Measurements from ENCODE around the gene ERAP2.
"Not testable (repeated sequence)": the region's sequence is repeated elsewhere in the genome, so short reads cannot be mapped to it uniquely, and the experiment has no call there.

The ERAP2 gene

DNA sequence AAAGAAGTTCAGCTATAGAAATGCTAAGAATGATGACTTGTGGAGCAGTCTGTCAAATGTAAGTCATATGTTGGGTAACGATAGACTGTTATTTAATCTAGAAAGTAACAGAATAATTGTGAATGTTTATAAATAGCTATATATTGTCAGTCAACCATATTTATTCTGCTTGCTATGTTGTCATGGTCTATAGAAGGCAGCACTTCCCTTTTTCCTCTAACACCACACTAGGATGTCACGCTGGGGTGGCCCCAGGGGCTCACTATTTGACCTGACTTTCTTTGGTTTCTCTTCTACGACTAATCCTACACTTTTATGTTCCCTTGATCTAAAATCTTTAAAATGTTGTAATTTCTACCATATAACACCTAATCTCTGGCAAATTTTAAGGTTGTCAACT lies 20.5 kb downstream of the ERAP2 start:
- DNase-seq (ENCODE audit: low read depth in 2 of 2, low spot score in 1 of 2) = no peak

DNA sequence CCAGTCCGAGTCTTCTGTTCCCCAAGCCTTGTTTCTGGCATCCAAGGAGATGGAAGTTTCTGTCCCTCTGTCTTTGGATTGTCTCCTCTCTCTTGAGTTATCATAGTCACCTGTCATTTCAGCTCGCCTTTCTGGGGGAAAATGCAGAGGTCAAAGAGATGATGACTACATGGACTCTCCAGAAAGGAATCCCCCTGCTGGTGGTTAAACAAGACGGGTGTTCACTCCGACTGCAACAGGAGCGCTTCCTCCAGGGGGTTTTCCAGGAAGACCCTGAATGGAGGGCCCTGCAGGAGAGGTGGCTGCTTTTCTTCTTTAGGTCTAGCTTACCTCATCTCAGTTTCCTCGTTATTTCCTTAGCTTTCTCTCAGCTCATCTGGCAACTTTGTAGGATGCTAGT lies 25.1 kb downstream of the ERAP2 start:
- DNase-seq (ENCODE audit: low read depth in 2 of 2, low spot score in 1 of 2) = no peak

DNA sequence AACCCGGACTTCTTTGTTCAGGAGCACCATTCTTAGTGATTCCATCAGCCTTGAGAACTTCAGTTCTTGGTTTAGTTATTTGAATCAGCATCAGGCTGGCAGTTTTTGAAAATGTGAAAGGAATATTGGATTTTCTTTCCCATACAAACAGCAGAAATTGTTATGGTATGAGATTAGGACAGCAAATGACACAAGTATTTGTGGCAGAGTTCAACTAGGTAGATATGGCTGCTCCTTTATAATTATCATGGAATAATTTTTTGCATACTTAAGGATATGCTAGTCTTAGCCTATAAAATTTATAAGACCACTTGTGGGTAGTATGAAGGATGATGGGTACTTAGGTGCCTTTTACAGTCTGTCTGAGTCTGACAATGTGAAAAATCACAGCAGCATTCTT lies 25.5 kb downstream of the ERAP2 start:
- DNase-seq (ENCODE audit: low read depth in 2 of 2, low spot score in 1 of 2) = no peak

DNA sequence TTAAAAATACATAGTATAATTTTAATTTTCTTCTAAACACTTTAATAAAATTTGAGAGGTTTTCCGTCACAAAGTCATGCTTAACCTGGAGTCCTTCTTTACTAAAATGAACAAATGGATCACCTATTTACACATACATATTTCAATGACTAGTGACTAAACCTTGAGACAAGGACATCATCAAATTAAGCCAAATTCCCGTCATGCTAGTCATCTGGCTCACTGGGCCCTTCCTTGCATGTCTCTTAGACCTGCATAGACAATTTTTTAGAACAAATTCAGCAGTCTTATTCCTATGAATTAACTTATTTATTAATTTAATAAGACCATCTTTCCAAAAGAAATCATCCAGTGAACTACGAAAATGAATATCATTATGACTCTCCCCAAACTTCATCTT lies 26.6 kb downstream of the ERAP2 start:
- no peak for DNase-seq (ENCODE audit: low read depth in 2 of 2, low spot score in 1 of 2)

DNA sequence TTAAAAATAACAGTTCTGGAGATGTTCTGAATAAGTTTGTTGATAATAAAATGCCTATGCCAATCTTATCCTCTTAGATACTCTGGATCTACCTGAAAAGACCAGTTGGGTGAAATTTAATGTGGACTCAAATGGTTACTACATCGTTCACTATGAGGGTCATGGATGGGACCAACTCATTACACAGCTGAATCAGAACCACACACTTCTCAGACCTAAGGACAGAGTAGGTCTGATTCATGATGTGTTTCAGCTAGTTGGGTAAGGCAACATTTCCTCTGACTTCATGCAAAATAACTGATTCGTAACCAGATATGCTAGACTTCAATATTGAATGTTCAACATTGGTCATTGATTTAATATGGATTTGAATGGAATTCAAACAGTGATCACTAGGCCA lies 27.0 kb downstream of the ERAP2 start:
- no peak for DNase-seq (ENCODE audit: low read depth in 2 of 2, low spot score in 1 of 2)

DNA sequence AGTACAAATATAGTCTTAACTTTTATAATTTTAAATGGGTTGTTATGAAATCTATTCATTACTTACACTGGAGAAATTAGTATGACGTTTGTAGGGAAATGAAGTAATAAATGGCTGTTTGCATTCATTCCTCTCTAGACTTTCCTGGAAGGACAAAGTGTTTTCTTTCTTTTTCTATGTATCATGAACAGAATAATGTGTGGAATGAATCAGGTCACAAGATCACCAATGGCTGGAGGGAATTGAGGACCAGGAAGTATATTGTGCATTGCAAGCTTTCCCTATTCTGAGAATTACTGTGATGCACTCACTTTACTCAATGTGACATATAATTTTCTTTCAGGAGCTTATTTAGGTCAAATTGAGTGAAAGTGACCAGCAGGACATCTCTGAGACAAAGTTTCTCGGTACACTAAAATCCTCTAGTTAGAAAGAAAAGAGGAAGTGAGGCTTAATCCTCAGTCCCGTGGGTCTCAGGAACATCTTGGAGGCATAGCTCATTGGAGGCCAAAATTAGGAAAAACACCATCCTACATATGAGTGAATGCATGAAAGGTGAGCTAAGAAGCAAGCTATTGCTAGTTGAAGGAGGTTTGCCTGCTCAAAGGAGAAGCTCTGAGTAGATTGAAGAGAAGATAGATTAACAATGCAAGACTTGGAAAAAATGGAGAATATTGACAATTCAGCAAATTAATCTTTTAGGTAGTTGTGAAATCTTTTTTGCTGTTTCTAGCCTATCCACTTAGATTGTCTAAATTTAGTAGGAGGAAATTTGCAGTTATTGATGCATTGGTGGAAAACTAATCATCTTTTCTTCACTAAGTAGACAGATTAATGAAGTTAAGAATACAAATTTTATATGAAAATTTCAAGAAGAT lies 28.0 kb downstream of the ERAP2 start:
- DNase-seq (ENCODE audit: low read depth in 2 of 2, low spot score in 1 of 2) = no peak

DNA sequence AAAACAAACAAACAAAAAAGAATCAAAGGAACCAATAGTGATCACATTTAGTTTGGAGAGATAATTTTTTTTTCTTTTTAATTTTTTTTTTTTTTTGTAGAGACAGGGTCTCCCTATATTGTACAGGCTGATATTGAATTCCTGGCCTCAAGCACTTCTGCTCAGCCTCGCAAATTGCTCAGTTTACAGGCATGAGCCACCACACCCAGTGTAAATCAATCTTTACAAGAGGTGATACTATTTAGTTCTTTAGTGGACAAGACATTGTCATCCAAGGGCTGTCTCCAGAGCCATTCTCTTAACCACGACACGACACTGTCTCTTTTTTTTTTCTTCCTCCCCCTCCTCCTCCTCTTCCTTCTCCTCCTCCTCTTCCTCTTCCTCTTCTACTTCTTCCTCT lies 29.6 kb downstream of the ERAP2 start:
- DNase-seq (ENCODE audit: low read depth in 2 of 2, low spot score in 1 of 2) = no peak

DNA sequence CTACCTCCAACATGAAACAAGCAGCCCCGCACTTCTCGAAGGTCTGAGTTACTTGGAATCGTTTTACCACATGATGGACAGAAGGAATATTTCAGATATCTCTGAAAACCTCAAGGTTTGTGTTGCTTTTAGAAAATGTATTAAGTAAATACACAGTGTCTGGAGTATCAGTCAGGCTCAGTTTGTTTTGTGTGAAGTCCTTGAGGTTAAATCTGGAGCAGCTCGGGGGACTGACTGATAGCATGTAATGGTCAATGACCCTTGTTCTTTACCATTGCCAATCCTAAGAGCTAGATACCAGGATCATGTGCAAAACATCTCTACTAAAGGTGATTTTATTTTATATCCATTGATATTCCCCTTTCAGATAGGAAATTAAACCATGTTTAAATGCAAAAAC lies 32.7 kb downstream of the ERAP2 start:
- no peak for DNase-seq (ENCODE audit: low read depth in 2 of 2, low spot score in 1 of 2)

DNA sequence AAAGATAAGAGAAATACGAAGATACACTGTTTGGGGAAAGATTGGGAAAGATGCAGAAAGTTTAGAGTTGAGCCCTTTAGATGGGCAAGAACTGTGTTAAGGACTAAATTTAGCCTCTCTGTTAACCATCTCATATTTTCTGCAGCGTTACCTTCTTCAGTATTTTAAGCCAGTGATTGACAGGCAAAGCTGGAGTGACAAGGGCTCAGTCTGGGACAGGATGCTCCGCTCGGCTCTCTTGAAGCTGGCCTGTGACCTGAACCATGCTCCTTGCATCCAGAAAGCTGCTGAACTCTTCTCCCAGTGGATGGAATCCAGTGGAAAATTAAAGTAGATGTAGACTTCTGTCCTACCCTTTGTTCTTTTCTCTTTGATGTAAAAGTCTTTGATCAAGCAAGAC lies 33.1 kb downstream of the ERAP2 start:
- DNase-seq (ENCODE audit: low read depth in 2 of 2, low spot score in 1 of 2) = no peak

DNA sequence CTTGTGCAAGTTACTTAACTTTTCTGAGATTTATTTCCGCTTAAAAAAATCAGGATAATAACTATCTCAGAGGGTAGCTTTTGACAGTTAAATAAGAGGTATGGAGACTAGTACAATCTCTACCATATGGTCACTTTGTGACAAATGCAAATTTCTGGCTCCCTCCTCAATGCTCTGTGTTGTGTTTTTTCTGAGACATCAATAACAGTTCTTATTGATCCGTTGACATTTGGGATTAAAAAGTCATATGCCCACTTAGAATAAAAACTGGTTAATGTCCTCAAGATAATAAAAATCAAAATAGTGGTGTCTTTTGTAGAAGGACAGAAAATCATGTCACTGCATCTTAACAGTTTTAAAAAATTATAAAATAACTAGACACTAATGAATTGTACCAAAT lies 34.8 kb downstream of the ERAP2 start:
- DNase-seq (ENCODE audit: low read depth in 2 of 2, low spot score in 1 of 2) = no peak

DNA sequence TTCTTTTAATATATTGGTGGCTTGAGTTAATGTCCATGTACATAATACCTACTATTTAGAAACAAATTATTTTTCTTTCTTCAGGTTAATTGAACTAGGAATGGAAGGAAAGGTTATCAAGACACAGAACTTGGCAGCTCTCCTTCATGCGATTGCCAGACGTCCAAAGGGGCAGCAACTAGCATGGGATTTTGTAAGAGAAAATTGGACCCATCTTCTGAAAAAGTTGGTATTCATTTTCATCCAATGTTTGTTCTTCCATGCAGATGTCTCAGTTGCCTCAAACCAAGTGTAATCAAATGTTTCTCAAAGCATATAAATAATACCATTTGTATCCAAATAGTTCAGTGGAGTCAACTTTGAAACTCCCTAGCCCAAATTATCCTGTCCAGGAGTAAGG lies 36.9 kb downstream of the ERAP2 start:
- no peak for DNase-seq (ENCODE audit: low read depth in 2 of 2, low spot score in 1 of 2)

DNA sequence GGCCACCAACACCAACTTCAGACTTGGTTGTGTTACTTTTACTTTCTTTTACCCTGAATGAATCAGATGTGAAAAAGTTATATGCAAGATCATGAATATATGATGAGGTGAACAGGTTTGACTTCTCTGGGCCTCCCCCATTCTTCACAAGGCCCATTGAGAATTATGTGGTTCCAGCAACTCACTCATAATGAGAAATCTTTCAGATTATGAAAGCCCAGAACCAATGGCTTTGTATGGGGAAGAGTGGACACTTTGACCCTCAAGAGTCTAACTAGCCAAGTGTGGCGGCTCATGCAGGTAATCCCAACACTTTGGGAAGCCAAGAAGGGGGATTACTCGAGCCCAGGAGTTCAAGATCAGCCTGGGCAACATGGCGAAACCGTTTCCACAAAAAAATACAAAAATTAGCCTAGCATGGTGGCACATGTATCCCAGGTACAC lies 43.5 kb downstream of the ERAP2 start:
- no peak for DNase-seq (ENCODE audit: low read depth in 2 of 2, low spot score in 1 of 2)

DNA sequence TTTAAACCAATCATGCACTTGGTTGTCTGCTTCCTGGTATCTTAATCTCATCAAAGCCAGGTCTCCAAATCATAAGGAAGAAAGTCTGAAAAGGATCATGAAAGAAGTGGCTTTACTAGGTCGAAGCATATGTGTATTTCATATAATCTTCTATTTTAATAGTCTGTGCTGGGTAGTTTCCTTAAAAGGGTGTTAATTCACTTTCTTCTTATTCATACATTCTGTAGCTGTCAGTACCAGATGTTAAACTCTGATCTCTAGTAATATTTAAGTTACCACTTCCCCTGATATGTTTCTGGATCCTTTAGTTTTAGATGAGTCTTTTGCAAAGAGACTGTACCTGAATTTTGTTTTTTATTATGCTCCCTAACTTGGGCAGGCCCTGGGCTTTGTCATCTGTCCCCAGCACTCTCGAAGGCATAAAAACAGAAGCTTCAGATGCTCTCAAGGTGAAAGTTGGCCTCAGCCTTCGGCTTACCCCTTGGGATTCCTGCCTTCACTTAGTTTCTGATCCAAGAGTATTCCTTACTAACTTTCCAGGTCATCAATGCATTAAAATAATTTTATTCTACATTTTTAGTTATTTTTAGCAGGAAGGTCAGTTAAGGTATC lies 44.5 kb downstream of the ERAP2 start:
- DNase-seq (ENCODE audit: low read depth in 2 of 2, low spot score in 1 of 2) = no peak

DNA sequence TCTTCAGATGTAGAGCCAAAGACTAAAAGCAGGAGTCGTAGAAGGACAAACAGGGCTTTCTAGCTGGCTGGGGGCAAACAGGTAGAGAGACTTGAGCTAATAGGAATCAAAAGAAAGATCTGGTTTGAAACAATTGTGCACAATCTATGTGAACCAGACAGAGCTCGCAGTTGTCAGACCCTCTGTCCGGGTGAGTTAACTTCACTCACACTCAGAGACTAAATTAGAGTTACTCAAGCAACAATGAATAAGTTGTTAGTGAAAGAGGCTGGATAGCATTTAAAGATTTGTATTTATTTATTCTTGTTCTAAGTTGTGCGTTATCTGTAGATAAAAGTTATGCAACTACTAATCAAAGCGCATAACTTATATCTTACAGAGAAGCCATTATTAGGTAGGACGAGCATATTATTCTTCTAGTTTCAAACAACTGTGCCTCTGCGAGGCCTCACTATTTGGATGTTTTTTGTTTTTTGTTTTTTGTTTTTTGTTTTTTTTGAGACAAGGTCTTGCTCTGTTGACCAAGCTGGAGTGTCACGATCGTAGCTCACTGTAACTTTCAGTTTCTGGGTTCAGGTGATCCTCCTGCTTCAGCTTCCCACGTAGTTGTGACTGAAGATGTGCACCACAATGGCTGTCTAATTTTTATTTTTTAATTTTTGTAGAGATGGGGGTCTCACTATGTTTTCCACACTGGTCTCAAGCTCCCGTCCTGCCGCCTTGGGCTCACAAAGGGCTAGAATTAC lies 46.4 kb downstream of the ERAP2 start:
- DNase-seq (ENCODE audit: low read depth in 2 of 2, low spot score in 1 of 2) = no peak

DNA sequence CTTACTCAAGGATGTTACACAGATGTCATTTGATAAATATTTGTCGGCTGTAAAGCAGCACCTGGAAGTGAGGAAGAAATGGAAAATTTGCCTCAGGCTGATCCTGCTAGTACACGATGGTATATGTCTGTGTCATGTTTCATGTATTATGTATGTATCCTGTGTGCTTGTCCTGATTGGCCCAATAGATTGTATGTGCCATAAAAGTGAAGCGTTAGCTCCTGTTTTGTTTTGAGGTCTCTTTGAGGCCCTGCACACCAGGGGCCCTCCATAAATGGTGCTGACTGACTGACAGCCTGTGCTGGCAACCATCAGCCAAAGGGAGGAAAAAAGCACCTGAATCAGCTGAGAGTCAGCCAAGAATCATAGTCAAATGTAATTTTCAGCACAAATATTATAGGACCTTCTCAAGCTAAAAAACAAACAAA lies 47.7 kb downstream of the ERAP2 start:
- no peak for DNase-seq (ENCODE audit: low read depth in 2 of 2, low spot score in 1 of 2)

DNA sequence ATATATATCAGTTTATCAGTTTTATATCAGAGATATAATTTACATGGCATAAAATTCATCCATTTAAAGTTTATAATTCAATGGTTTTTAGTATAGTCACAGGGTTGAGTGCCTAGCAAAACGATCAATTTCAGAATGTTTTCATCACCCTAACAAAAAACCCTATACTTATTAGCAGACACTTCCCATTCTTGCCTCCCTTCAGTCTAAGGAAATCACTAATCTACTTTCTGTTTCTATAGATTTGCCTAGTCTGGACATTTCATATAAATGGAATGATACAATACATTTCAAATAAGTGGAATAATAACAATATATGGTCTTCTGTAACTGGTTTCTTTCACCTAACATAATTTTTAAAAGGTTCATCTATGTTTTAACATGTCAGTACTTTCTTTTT lies 50.0 kb downstream of the ERAP2 start:
- no peak for DNase-seq (ENCODE audit: low read depth in 2 of 2, low spot score in 1 of 2)

DNA sequence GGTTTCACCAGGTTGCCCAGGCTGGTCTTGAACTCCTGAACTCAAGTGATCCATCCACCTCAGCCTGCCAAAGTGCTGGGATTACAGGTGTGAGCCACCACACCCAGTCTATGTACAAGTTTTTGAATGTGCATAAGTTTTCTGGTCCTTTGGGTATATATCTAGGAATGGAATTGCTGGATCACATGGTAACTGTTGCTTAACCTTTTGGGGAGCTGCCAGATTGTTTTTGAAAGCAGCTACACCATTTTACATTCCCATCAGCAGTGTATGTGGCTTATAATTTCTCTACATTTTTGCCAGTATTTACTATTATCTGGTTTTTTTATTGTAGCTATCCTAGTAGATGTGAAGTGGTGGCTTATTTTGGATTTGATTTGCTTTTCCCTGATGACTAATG lies 50.7 kb downstream of the ERAP2 start:
- no peak for DNase-seq (ENCODE audit: low read depth in 2 of 2, low spot score in 1 of 2)

DNA sequence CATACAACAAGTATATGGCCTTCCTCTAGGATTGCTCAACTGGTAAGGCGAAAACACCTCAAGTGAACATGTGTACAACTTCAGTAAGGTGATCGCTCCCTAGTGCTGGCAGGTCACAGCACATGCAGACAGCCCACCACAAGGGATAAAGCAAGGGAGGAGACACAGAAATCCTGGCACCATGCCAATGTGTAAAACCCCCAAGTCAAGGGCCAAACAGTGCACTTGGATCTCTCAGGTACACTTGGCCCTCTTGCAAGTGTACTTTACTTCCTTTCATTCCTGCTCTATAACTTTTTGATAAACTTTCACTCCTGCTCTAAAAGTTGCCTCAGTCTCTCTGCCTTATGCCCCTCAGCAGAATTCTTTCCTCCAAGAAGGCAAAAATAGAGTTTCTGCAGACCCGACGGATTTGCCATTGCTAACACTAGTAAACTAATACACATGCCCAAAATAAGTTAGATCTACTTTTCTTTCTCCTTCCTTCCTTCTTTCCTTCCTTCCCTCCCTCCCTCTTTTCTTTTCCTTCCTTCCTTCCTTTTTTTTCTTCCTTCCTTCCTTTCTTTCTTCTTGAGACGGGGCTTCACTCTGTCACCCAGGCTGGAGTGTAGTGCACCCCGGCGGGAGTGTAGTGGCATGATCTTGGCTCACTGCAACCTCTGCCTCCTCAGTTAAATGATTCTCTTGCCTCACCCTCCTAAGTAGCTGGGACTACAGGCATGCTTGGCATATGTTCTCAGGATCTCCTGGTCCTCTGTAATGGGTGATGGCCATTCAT lies 52.8 kb downstream of the ERAP2 start:
- DNase-seq (ENCODE audit: low read depth in 2 of 2, low spot score in 1 of 2) = no peak

DNA sequence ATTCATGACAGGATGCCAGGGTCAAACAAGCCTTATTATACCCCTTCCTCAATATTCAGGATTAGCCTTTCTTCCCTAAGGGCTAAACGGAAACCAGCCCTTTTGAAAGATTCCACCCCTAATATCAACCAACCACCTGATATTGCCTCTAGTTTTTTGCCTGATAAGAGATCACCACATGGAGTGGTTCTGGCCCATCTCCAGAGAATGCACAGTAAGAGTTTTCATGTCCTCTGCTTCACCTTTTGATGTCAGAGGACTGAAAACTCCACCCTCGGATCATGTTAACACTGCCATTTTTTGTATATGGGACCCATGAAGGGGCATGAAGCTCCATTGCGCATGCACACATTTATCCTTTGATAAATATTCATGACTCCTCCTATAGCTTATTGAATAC lies 53.8 kb downstream of the ERAP2 start:
- no peak for DNase-seq (ENCODE audit: low read depth in 2 of 2, low spot score in 1 of 2)

DNA sequence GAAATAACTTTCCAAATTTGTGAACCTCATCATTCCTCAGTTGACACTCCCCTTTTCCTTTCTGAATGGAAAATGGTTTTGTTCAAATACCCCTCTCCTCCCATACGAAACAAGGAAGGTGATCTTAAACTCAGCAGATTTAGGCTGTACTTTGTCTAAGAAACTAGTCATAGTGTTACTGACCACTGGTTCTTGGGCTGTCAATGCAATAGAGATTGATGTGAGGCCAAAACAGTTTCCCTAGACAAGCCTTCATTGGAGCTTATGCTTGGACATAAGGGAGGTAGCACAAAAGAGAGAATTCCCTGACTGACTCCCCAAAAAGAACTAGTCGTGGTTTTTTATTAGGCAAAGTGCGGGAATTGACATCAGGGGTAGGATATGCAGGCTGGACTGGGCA lies 54.3 kb downstream of the ERAP2 start:
- DNase-seq (ENCODE audit: low read depth in 2 of 2, low spot score in 1 of 2) = no peak

DNA sequence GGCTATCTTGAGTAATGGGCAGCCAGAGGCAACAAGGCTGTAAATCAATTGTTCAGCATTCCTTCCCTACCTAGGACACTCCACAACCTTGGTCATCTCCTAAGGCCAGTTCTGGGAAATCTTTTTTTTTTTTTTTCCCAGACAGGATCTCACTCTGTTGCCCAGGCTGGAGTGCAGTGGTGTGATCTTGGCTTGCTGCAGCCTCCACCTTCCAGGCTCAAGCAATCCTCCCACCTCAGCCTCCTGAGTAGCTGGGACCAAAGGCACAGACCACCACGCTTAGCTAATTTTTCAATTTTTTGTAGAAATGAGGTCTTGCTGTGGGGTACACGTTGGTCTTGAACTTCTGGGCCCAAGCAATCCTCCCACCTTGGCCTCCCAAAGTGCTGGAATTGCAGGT lies 54.7 kb downstream of the ERAP2 start:
- not testable (repeated sequence) for DNase-seq (ENCODE audit: low read depth in 2 of 2, low spot score in 1 of 2)

All from stimulated activated CD8-positive, alpha-beta memory T cell treated with anti-CD3 and anti-CD28 coated beads, Interleukin-4, amount 100 ng/mL, for 1 hour (primary cell).